GM12878 (cell line): Measurements from ENCODE around the gene MPEG1. TPM values are rescaled to one million over a fixed set of nuclear protein-coding genes. Genes with fewer than 3 reads are reported as not detected.

Source experiments
- ATAC-seq: fragments of 200-7000 bp; cut with Tn5 transposase; 3 replicates; pipeline ENCODE4 v1.9.1; 2020; ENCODE audit warnings: mild to moderate bottlenecking, moderate library complexity
- BruUV-seq: library from RNA; stranded (reverse); fragments of 400-500 nt; replicated peaks from 2 replicates; lab custom pipeline; 2021; lab: Mats Ljungman, UMichigan
- CTCF ChIA-PET: fragments of 300-600 bp; sonication (Branson Sonifier 250); formaldehyde crosslinking; extraction: SDS; loops from one replicate; lab custom pipeline; 2021; ENCODE audit warnings: inconsistent platforms; lab: Yijun Ruan, JAX
- POLR2A ChIA-PET: fragments of 350-600 bp; formaldehyde crosslinking; extraction: SDS; loops from one replicate; lab custom pipeline; 2021; ENCODE audit warnings: inconsistent platforms; lab: Charles Lee
- RAD21 ChIA-PET: fragments of 300-600 bp; sonication (Branson Sonifier 250); formaldehyde crosslinking; loops from one replicate; lab custom pipeline; 2023; ENCODE audit warnings: antibody characterized with exemption; ENCODE audit not compliant: unreplicated experiment; lab: Charles Lee
- SMC1A ChIA-PET: fragments of 300-600 bp; sonication (Branson Sonifier 250); formaldehyde crosslinking; loops from one replicate; lab custom pipeline; 2023; ENCODE audit not compliant: unreplicated experiment, uncharacterized antibody; lab: Charles Lee
- DNase-seq: peaks from one replicate; pipeline ENCODE4 v3.0.0-alpha.2; 2011; ENCODE audit warnings: low read depth, low spot score
- FAIRE-seq: peaks from 3 replicates; lab custom pipeline; 2011; peaks lifted over from hg19 to GRCh38; lab: Jason Lieb, UNC
- H2AFZ ChIP-seq: 2 replicates; pipeline ENCODE4 v1.6.0; 2011; ENCODE audit warnings: low read depth, low read length, control low read depth; ENCODE audit not compliant: control insufficient read depth
- H3K27ac ChIP-seq: 2 replicates; pipeline ENCODE4 v1.5.1; 2011; ENCODE audit warnings: control low read depth; ENCODE audit not compliant: control insufficient read depth, insufficient read depth
- H3K27me3 ChIP-seq, 2 experiments: replicated peaks in 1 of 2; 2 replicates each; pipeline versions ENCODE4 v1.6.0 to v1.6.1; 2011; ENCODE audit warnings: low read length in 1 of 2; ENCODE audit not compliant: control insufficient read depth in 2 of 2, insufficient read depth in 2 of 2
- H3K36me3 ChIP-seq, 2 experiments: 2 replicates each; pipeline ENCODE4 v1.5.1; 2011; ENCODE audit warnings: low read length in 1 of 2; ENCODE audit not compliant: control insufficient read depth in 2 of 2, insufficient read depth in 2 of 2
- H3K4me1 ChIP-seq: 2 replicates; pipeline ENCODE4 v1.6.1; 2011; ENCODE audit warnings: mild to moderate bottlenecking, low read length, moderate library complexity, mixed read lengths; ENCODE audit not compliant: control insufficient read depth, insufficient read depth
- H3K4me2 ChIP-seq: 2 replicates; pipeline ENCODE4 v1.6.0; 2011; ENCODE audit warnings: control low read depth; ENCODE audit not compliant: control insufficient read depth, insufficient read depth
- H3K4me3 ChIP-seq: fragments of 200-600 bp; sonication (generic); 2 replicates; pipeline ENCODE4 v1.5.1; 2016
- H3K79me2 ChIP-seq: 2 replicates; pipeline ENCODE4 v1.6.0; 2011; ENCODE audit warnings: low read length; ENCODE audit not compliant: control insufficient read depth, insufficient read depth
- H3K9ac ChIP-seq: 2 replicates; pipeline ENCODE4 v1.8.0; 2011; ENCODE audit warnings: low read length, control low read depth, mixed read lengths; ENCODE audit not compliant: control insufficient read depth, insufficient read depth
- H3K9me3 ChIP-seq: replicated peaks from 3 replicates; pipeline ENCODE4 v1.5.1; 2011; ENCODE audit warnings: mild to moderate bottlenecking, low read length; ENCODE audit not compliant: control insufficient read depth, insufficient read depth
- H4K20me1 ChIP-seq: 2 replicates; pipeline ENCODE4 v1.6.0; 2011; ENCODE audit not compliant: control insufficient read depth, insufficient read depth
- DPF2 ChIP-seq: fragments of 450-650 bp; IDR thresholded peaks from 2 replicates; pipeline ENCODE4 v1.6.1; 2017; ENCODE audit warnings: mild to moderate bottlenecking
- EED ChIP-seq: sonication (generic); IDR thresholded peaks from 2 replicates; pipeline ENCODE4 v1.6.1; 2016; ENCODE audit warnings: antibody characterized with exemption, low read depth
- EP300 ChIP-seq, 2 experiments: fragments of 150-350 bp in 1 of 2; IDR thresholded peaks; 2 replicates each; pipeline ENCODE4 v1.6.1; 2011 to 2012; ENCODE audit warnings: low read depth in 2 of 2, low read length in 2 of 2, borderline replicate concordance in 1 of 2, improper control_type of control experiment in 1 of 2, inconsistent platforms in 1 of 2; ENCODE audit not compliant: control insufficient read depth in 1 of 2
- ETV6 ChIP-seq, 2 experiments: fragments of 450-650 bp in 1 of 2; IDR thresholded peaks in 1 of 2; conservative IDR thresholded peaks in 1 of 2; 2 replicates each; pipeline ENCODE4 v1.6.1; 2014; ENCODE audit warnings: antibody characterized with exemption in 1 of 2, borderline replicate concordance in 1 of 2, low read depth in 1 of 2, mild to moderate bottlenecking in 1 of 2, moderate library complexity in 1 of 2
- IRF5 ChIP-seq: fragments of 450-650 bp; IDR thresholded peaks from 2 replicates; pipeline ENCODE4 v1.6.1; 2017; ENCODE audit warnings: borderline replicate concordance
- NBN ChIP-seq: fragments of 450-650 bp; IDR thresholded peaks from 2 replicates; pipeline ENCODE4 v1.6.1; 2016
- NR2C1 ChIP-seq: fragments of 450-650 bp; IDR thresholded peaks from 2 replicates; pipeline ENCODE4 v1.6.1; 2017; ENCODE audit warnings: antibody characterized with exemption, mild to moderate bottlenecking, moderate library complexity
- RUNX3 ChIP-seq: IDR thresholded peaks from 2 replicates; pipeline ENCODE4 v1.6.1; 2012; ENCODE audit warnings: low read length, inconsistent platforms
- TBL1XR1 ChIP-seq: IDR thresholded peaks from 2 replicates; pipeline ENCODE4 v1.6.1; 2012; ENCODE audit warnings: low read depth, low read length, improper control_type of control experiment
- WGBS: methylation state at CpG from one replicate; pipeline ENCODE4 v1.1.6; 2016; ENCODE audit warnings: low lambda C conversion rate; ENCODE audit not compliant: insufficient replicate concordance, insufficient coverage; ENCODE audit errors: missing lambda C conversion rate; 5-methylcytosine and 5-hydroxymethylcytosine counted together
- in situ Hi-C: fragments of 300-500 bp; cut with MboI; formaldehyde crosslinking; loops from 9 replicates; pipeline ENCODE4 v1.14.3; 2018; ENCODE audit warnings: mixed read lengths
- intact Hi-C: fragments of 100-400 bp; cut with micrococcal nuclease; formaldehyde crosslinking; loops from one replicate; pipeline ENCODE4 v1.14.2; 2022; ENCODE audit not compliant: unreplicated experiment
- polyA plus RNA-seq, 11 experiments: library from polyadenylated mRNA; depleted of rRNA in 4 of 11; unstranded in 6 of 11; stranded (reverse) in 5 of 11; fragments of >200 nt; fragmentation: Nextera tagmentation in 4 of 11; fragmentation: Illumina TruSeq in 1 of 11; extraction: Ambion mirVana in 4 of 11; extraction: Trizol in 1 of 11; gene quantifications; 1 replicate in 1 of 11; 2 replicates in 10 of 11; pipeline versions ENCODE4 v1.2.1 to v1.2.3, GENCODE V29; 2011 to 2016; ENCODE audit warnings: inconsistent platforms in 2 of 11, missing spikeins in 2 of 11, low read depth in 1 of 11
- total RNA-seq, 4 experiments: library from RNA; depleted of rRNA in 3 of 4; stranded (reverse); fragments of >200 nt in 3 of 4; fragmentation: Illumina TruSeq in 1 of 4; extraction: Trizol in 1 of 4; gene quantifications; 2 replicates each; pipeline versions ENCODE4 v1.2.1 to v1.2.3, GENCODE V29; 2013 to 2021

MPEG1 gene
- total and polyA plus RNA-seq, 10 of the 15 experiments (the other 5 are each of a cell fraction or from before 2014, with no cell fraction given) = 1.3 to 15.6 (median 11.7) TPM; not detected in 1

DNA sequence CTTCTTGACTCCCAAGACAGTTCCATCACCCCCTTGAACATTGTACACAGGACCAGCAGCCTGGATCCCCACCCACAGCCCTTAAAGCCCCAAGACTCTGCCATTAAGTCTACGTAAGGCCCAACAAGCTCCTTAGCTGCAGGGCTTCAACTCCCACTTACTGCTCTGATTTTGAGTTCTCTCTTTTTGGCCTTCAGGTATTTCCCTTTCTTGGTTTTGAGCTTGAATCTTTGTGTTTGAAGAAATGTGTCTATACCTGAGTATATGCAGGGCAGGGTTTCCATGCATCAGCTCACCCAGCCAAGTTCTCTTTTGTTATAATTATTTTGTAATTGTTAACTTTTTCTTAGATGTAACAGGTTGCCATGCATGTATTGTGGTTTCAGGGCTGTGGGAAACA lies 10.4 kb upstream of the MPEG1 start:
- TF ChIP-seq TBL1XR1 = no peak
- 0 out of 2 replicates have a peak, but pooled peaks have one; percentile 2 for TF ChIP-seq DPF2
- TF ChIP-seq RUNX3 = peak; percentile 17
- no peak for DNase-seq
- Histone ChIP-seq H3K36me3 (no peaks in the 10 kb centered on the region), H4K20me1 (no peaks in the 10 kb centered on the region), H3K9me3 (no peaks in the 10 kb centered on the region), H3K4me2 (peak overlapping the region; percentile 39), H3K9ac (no peak overlapping the region), H3K4me3 (no peak overlapping the region), H3K4me1 (peaks cover 55% of the 10 kb centered on the region), H3K27ac (peak overlapping the region; percentile 11; the same call in 1 of the 2 replicates), H2AFZ (no peak overlapping the region), H3K79me2 (no peaks in the 10 kb centered on the region), H3K27me3 (no peaks in the 10 kb centered on the region)
- 90% methylated on average over 1 of the region's 1 CpG for WGBS
- intact Hi-C loops (no loop called here), in situ Hi-C loops (no loop called here)
- ATAC-seq = peak; percentile 15
- FAIRE-seq = no peak
- no TSS peak for BruUV-seq
- POLR2A ChIA-PET = interaction anchor here (0.7 to 2.3 kb wide), 4 partner anchors 9 to 210 kb away, joined by 5 to 8 read pairs (median 6); no protein-coding TSS in a partner anchor
- SMC1A ChIA-PET = interaction anchor here (0.6 to 4.0 kb wide), 10 partner anchors 12 to 332 kb away, joined by 3 to 34 read pairs (median 4); partner anchors contain the start of gene MPEG1
- RAD21 ChIA-PET = interaction anchor here (0.7 to 2.8 kb wide), 9 partner anchors 10 to 446 kb away, joined by 3 to 14 read pairs (median 5); partner anchors contain the start of genes DTX4, MPEG1 and PATL1
- CTCF ChIA-PET = interaction anchor here (0.6 to 7.9 kb wide), 12 partner anchors 10 to 1116 kb away, joined by 3 to 43 read pairs (median 4); partner anchors contain the start of gene DTX4

DNA sequence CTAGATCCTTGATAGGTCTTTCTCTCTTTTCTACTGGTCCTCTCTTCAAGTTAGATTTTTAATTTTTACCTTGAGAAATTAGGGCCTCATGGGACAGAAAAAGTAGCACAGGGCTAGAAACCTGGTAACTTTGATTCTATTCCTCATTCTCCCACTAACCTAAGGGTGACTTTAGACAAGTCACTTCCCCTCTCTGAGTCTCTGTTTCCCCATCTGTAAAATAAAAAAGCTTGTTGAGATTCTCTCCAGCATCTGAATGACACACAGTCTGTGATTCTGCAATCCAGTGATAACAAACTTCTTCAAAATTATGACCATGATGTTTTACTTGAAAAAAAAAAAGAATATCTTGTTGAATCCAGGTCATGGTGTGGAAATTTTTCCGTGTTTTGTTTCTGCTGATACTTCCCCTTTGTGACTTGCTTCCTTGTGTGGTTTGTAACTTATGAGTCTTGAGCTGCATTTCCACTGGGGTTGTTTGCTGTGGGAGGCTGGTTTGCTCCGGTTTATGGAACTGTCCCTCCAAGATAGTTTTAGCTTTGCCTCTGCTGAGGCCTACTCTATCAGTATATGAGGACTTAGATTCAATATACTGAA lies 9.8 kb upstream of the MPEG1 start:
- ChIA-PET SMC1A (interaction anchor here (0.8 to 4.0 kb wide), 14 partner anchors 11 to 71 kb away, joined by 3 to 34 read pairs (median 4); partner anchors contain the start of genes DTX4 and MPEG1), RAD21 (interaction anchor here (0.7 to 2.8 kb wide), 8 partner anchors 10 to 65 kb away, joined by 3 to 14 read pairs (median 4); partner anchors contain the start of genes DTX4 and MPEG1), CTCF (interaction anchor here (0.6 to 7.9 kb wide), 13 partner anchors 10 to 1117 kb away, joined by 3 to 43 read pairs (median 4); partner anchors contain the start of genes DTX4 and MPEG1), POLR2A (interaction anchor here (0.7 to 2.3 kb wide), 5 partner anchors 8 to 211 kb away, joined by 3 to 8 read pairs (median 6); no protein-coding TSS in a partner anchor)
- intact Hi-C loops (no loop called here), in situ Hi-C loops (no loop called here)
- no TSS peak for BruUV-seq
- Histone ChIP-seq H4K20me1 (no peaks in the 10 kb centered on the region), H3K4me3 (no peak overlapping the region), H3K27me3 (no peaks in the 10 kb centered on the region), H2AFZ (no peak overlapping the region), H3K79me2 (no peaks in the 10 kb centered on the region), H3K9ac (no peak overlapping the region), H3K9me3 (no peaks in the 10 kb centered on the region), H3K4me1 (peaks cover 60% of the 10 kb centered on the region), H3K27ac (peak overlapping the region; percentile 6; the same call in 1 of the 2 replicates), H3K36me3 (no peaks in the 10 kb centered on the region), H3K4me2 (peak overlapping the region; percentile 39)
- no peak for FAIRE-seq
- TF ChIP-seq EP300 (IDR thresholded peaks at IDR 0.05; ENCODE audit: borderline replicate concordance in 1 of 2, control insufficient read depth in 1 of 2, low read depth in 2 of 2, low read length in 2 of 2) (no peak), NR2C1 (no peak), EED (0 out of 2 replicates have a peak, but pooled peaks have one; percentile 28), ETV6 (conservative IDR thresholded peaks at IDR 0.05 in 1 of 2, IDR thresholded peaks at IDR 0.05 in 1 of 2; ENCODE audit: borderline replicate concordance in 1 of 2, low read depth in 1 of 2) (peak in 1 of 2 experiments; percentile 29; a peak in 1 of 4 replicates), IRF5 (no peak), NBN (no peak), RUNX3 (peak; percentile 31; the same call in 1 of the 2 replicates)
- DNase-seq = no peak
- WGBS = 45% methylated on average over 2 of the region's 2 CpGs
- no peak for ATAC-seq
